HG02798 (cell line): ENCODE data around the gene ADAM19.

Source experiments
- ATAC-seq: cut with Tn5 transposase; IDR thresholded peaks from one replicate; pipeline ENCODE4 v1.9.1; 2021; ENCODE audit warnings: mild to moderate bottlenecking; ENCODE audit not compliant: unreplicated experiment, poor library complexity

Gene ADAM19

GRCh38 chr5:157471709-157472108 is 103.9 kb downstream of the ADAM19 start:
- ATAC-seq = no peak

GRCh38 chr5:157470631-157471030 is 104.9 kb downstream of the ADAM19 start:
- no peak for ATAC-seq

- no peak for ATAC-seq
Measured at GRCh38 chr5:157469687-157470086, 105.9 kb downstream of the ADAM19 start.

- ATAC-seq = no peak
Measured at GRCh38 chr5:157469073-157469472, 106.5 kb downstream of the ADAM19 start.

GRCh38 chr5:157468293-157468965 is 107.1 kb downstream of the ADAM19 start:
- no peak for ATAC-seq

- peak; percentile 82 for ATAC-seq
Measured at GRCh38 chr5:157464519-157465171, 110.9 kb downstream of the ADAM19 start.

DNA sequence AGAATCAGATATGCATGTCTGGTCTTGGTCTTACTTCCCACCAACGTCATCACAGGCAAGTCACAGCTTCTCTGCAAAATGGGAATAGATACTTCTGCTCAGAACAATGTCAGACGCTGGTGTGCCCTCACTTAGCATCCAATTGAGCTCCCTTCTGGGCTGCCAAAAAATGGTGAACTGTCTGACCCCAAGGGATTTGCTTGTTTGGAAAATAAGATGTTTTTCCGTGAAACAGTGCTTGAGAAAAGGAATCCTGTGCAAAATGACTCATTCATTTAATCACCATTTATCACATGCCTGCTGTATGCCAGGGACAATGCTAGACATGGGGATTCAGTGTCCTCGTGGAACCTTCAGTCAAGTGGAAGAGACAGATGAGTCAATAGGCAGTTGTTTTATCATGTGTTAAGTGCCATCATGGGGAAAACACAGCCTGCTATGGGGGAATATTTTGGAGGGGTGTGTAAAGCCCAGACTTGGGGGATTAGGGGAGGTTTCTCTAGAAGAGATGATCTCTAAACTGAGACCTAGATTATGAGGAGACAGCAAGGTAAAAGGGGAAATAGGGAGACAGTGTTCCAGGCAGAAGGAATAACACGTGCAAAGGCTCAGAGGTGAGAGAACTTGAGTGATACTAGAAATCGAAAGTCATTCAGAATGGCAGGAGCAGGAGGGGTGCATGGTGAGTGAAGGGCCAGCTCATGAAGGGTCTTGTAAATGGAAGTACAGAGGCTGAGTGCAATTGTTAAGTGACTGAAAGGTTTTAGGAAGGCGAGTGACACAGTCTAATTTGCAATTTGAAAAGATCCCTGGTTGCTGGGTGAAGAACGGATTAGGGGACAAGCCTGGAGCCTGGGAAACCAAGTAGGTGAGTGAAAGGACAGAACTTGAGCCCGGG is 111.7 kb downstream of the ADAM19 start:
- ATAC-seq = no peak

DNA sequence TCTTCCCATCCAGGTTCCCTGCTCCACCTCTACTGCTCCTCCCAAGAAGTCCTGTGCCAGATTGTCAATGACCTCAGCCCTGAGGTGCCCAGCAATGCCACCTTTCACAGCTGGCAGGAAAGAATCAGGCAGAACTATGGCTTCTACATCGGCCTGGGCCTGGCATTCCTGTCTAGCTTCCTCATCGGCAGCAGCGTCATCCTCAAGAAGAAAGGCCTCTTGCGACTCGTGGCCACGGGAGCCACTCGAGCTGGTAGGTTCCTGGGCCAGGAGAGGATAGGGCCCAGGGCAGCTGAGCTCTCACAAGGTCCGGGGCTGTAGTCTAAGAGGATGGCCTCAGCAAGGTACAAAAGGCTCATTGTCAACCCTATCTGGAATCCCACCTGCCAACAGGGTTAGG is 112.5 kb downstream of the ADAM19 start:
- ATAC-seq = no peak

GRCh38 chr5:157460921-157461792 is 114.4 kb downstream of the ADAM19 start:
- ATAC-seq = no peak

GRCh38 chr5:157459715-157460599 is 115.6 kb downstream of the ADAM19 start, which contains the start of gene NIPAL4:
Gene NIPAL4, plus strand, starts transcription at chr5:157460213. Its CDS starts 108 bp downstream, at chr5:157460321.
- ATAC-seq = no peak

GRCh38 chr5:157458835-157459234 is 116.7 kb downstream of the ADAM19 start:
- no peak for ATAC-seq

DNA sequence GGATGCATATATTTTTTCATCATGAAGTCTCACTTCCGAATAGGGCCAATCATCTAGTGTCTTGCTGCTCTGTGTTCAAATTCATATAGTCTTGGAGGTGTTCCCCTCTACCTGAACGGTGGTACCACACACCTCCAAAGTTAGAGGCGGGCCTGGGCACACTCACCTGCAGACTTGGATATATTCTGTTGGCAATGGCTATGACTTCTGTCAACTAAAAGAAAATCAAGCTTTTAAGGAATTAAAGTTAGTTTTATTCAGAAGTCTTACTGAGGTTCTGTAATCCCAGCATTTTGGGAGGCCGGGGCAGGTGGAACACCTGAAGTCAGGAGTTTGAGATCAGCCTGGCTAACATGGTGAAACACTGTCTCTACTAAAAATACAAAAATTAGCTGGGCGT is 118.2 kb downstream of the ADAM19 start:
- no peak for ATAC-seq

DNA sequence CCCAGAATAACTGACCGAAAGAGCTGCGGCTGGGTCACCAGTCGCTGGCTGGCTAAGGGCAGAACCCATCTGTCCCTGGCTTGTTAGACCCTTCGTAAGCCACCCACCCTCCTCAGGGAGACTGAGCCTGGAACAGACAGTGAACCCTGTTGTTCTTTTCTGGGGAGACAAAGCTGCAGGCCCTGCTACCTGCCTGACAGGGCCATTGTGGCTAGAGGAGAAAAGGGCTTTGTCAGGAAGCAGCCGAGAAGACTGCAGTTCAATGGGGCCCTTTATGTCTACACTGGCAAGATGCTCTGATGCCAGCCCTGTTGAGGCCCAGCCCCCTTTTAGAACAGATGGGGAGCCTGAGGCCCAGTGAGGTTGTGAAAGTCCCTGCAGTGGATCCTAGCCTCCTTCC is 119.3 kb downstream of the ADAM19 start:
- ATAC-seq = no peak

DNA sequence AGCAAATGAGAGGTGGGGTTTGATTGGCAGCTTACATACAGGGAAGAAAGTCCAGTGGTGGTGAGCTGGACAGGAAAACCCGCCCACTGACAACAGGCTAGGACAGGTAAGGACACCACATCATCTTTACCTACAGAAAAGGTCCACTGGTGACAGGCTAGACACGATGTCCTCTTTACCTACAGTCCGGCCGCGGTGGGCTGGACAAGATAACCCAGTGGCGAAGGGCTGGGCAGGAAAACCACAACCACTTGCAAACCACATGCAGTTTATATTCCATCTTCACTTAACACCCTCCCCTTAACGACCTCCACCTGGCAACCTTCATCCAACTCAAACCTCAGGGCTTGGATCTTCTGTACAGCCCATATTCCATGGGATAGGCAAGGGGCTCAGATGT is 120.5 kb downstream of the ADAM19 start:
- ATAC-seq = no peak

GRCh38 chr5:157454273-157454672 is 121.3 kb downstream of the ADAM19 start:
- no peak for ATAC-seq

GRCh38 chr5:157451806-157452205 is 123.8 kb downstream of the ADAM19 start:
- no peak for ATAC-seq

- ATAC-seq = no peak
Measured at GRCh38 chr5:157450024-157450423, 125.6 kb downstream of the ADAM19 start.

GRCh38 chr5:157449011-157449723 is 126.4 kb downstream of the ADAM19 start:
- ATAC-seq = no peak
